HG03196 (cell line): ENCODE measurements around the gene GABRR3.

ENCODE experiments used
- ATAC-seq: cut with Tn5 transposase; IDR thresholded peaks from one replicate; pipeline ENCODE4 v1.9.1; 2021; ENCODE audit not compliant: unreplicated experiment

The GABRR3 gene

GRCh38 chr3:98035208-98035607, at the start of gene GABRR3:
GABRR3 (minus strand) TSS chr3:98035315; CDS start chr3:98034987, 328 bp downstream.
- ATAC-seq: no peak

GRCh38 chr3:98073486-98073885, 38.4 kb upstream of the GABRR3 start:
- ATAC-seq: no peak

- no peak for ATAC-seq
Measured at GRCh38 chr3:98070840-98071239, 35.7 kb upstream of the GABRR3 start.

GRCh38 chr3:98068824-98069223, 33.7 kb upstream of the GABRR3 start:
- no peak for ATAC-seq

- ATAC-seq: no peak
Measured at GRCh38 chr3:98058244-98058960, 23.3 kb upstream of the GABRR3 start.

GRCh38 chr3:98057631-98058030, 22.5 kb upstream of the GABRR3 start:
- ATAC-seq: no peak

- no peak for ATAC-seq
Measured at GRCh38 chr3:98056035-98056434, 20.9 kb upstream of the GABRR3 start.

GRCh38 chr3:98049271-98049670, 14.2 kb upstream of the GABRR3 start:
- no peak for ATAC-seq

- no peak for ATAC-seq
Measured at GRCh38 chr3:98048586-98048985, 13.5 kb upstream of the GABRR3 start.

GRCh38 chr3:98041350-98041749, 6.2 kb upstream of the GABRR3 start:
- no peak for ATAC-seq

GRCh38 chr3:98039322-98040024, 4.4 kb upstream of the GABRR3 start:
- peak; percentile 91 for ATAC-seq

- peak; percentile 12 for ATAC-seq
Measured at GRCh38 chr3:98038876-98039275, 3.8 kb upstream of the GABRR3 start.

- ATAC-seq: no peak
Measured at GRCh38 chr3:98038286-98038685, 3.2 kb upstream of the GABRR3 start.

GRCh38 chr3:98034486-98034885, 629 bp downstream of the GABRR3 start:
- ATAC-seq: no peak

- ATAC-seq: no peak
Measured at GRCh38 chr3:98034036-98034435, 1.1 kb downstream of the GABRR3 start.

GRCh38 chr3:98032904-98033303, 2.2 kb downstream of the GABRR3 start:
- ATAC-seq: no peak

GRCh38 chr3:98032265-98032664, 2.9 kb downstream of the GABRR3 start:
- no peak for ATAC-seq

- ATAC-seq: no peak
Measured at GRCh38 chr3:98029083-98029482, 6.0 kb downstream of the GABRR3 start.

GRCh38 chr3:98027085-98027446, 8.0 kb downstream of the GABRR3 start:
- no peak for ATAC-seq

- ATAC-seq: no peak
Measured at GRCh38 chr3:98026425-98027084, 8.6 kb downstream of the GABRR3 start.

GRCh38 chr3:98025392-98025945, 9.6 kb downstream of the GABRR3 start:
- no peak for ATAC-seq
